Measurements from ENCODE around the gene MYO5B.

DNA sequence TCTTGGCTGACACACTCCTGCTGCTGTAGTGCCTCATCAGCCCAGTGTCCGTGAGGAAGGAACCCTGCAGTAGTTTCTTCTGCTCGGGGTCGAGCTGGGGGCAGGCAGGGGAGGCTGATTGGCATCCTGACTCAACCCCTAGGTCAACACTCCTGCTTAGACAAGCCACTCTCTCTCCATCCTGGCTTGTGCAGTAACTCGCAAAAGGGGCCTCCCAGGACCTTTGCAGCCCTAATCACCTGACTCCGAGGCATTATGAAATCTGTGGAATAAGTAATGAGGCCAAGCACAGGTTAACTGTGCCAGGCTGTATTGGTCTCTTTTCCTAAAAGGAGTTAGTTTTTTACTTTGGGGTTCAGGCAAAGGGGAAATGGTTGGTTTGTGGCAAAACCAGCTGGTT, 289.2 kb downstream of the MYO5B start:
- TF ChIP-seq POLR2A (IDR thresholded peaks at IDR 0.05; ENCODE audit: low read length) (no peak), GATA1 (IDR thresholded peaks at IDR 0.05; ENCODE audit: low read depth, low read length) (no peak)

Measured in erythroblast (primary cell).